Neural cell (in vitro differentiated cells): ENCODE results near the gene WASHC4. TPM values are rescaled to one million over a fixed set of nuclear protein-coding genes. Genes with fewer than 3 reads are reported as not detected.
A peak's percentile ranks its signal among the peaks of the same experiment; 100 is the strongest.

ENCODE experiments used
- H2AFZ ChIP-seq: fragments of 200-600, 300-800 bp; sonication (generic), shearing (Covaris generic); 2 replicates; pipeline ENCODE4 v1.6.0; 2014; ENCODE audit warnings: low read depth, mild to moderate bottlenecking, antibody characterized with exemption, low read length, moderate library complexity
- H3F3A ChIP-seq: fragments of 200-600 bp; shearing (Covaris generic); 2 replicates; pipeline ENCODE4 v1.6.1; 2016; ENCODE audit warnings: mild to moderate bottlenecking, moderate library complexity, mixed read lengths, antibody characterized with exemption, low read length; ENCODE audit not compliant: insufficient read depth, poor library complexity, severe bottlenecking
- H3K27ac ChIP-seq: fragments of 200-600, 300-800 bp; sonication (generic), shearing (Covaris generic); 2 replicates; pipeline ENCODE4 v1.5.1; 2014; ENCODE audit warnings: mild to moderate bottlenecking, low read length, moderate library complexity
- H3K27me3 ChIP-seq: fragments of 300-800, 200-600 bp; sonication (generic), shearing (Covaris generic); 2 replicates; pipeline ENCODE4 v1.6.0; 2014; ENCODE audit warnings: mild to moderate bottlenecking, low read depth, low read length, moderate library complexity; ENCODE audit not compliant: insufficient read depth
- H3K36me3 ChIP-seq: fragments of 300-800, 200-600 bp; sonication (generic), shearing (Covaris generic); 2 replicates; pipeline ENCODE4 v1.5.1; 2014; ENCODE audit warnings: mild to moderate bottlenecking, antibody characterized with exemption, low read length, moderate library complexity; ENCODE audit not compliant: insufficient read depth
- H3K4me2 ChIP-seq: fragments of 300-800, 200-600 bp; sonication (generic), shearing (Covaris generic); 2 replicates; pipeline ENCODE4 v1.6.0; 2014; ENCODE audit warnings: mild to moderate bottlenecking, low read length
- H3K4me3 ChIP-seq: fragments of 300-800, 200-600 bp; sonication (generic), shearing (Covaris generic); 2 replicates; pipeline ENCODE4 v1.5.1; 2014; ENCODE audit warnings: mild to moderate bottlenecking, low read length, moderate library complexity
- H3K79me2 ChIP-seq: fragments of 200-600 bp; shearing (Covaris generic); replicated peaks from 2 replicates; pipeline ENCODE4 v1.6.0; 2014; ENCODE audit warnings: mild to moderate bottlenecking, low read length, moderate library complexity; ENCODE audit not compliant: insufficient read depth
- H3K9ac ChIP-seq: fragments of 300-800, 200-600 bp; sonication (generic), shearing (Covaris generic); 2 replicates; pipeline ENCODE4 v1.6.1; 2016; ENCODE audit warnings: mild to moderate bottlenecking, low read length, mixed read lengths
- H3K9me2 ChIP-seq: fragments of 200-600 bp; shearing (Covaris generic); 2 replicates; pipeline ENCODE4 v1.6.1; 2016; ENCODE audit warnings: mild to moderate bottlenecking, low read length, mixed read lengths; ENCODE audit not compliant: insufficient read depth
- H3K9me3 ChIP-seq: fragments of 200-600, 300-800 bp; sonication (generic), shearing (Covaris generic); 2 replicates; pipeline ENCODE4 v1.6.1; 2016; ENCODE audit warnings: mild to moderate bottlenecking, mixed run types, low read length, moderate library complexity, mixed read lengths
- H4K20me1 ChIP-seq: fragments of 200-600 bp; shearing (Covaris generic); 2 replicates; pipeline ENCODE4 v1.6.1; 2016; ENCODE audit warnings: mild to moderate bottlenecking, mixed run types; ENCODE audit not compliant: insufficient read depth
- EP300 ChIP-seq: fragments of 450-650 bp; conservative IDR thresholded peaks from 2 replicates; pipeline ENCODE4 v1.6.1; 2014; ENCODE audit warnings: antibody characterized with exemption, mild to moderate bottlenecking, moderate library complexity; ENCODE audit not compliant: poor library complexity, severe bottlenecking
- EZH2 ChIP-seq: fragments of 200-600, 300-800 bp; shearing (Covaris generic), sonication (generic); IDR thresholded peaks from 2 replicates; pipeline ENCODE4 v1.6.1; 2014; ENCODE audit warnings: antibody characterized with exemption, low read length, borderline replicate concordance, mild to moderate bottlenecking; ENCODE audit not compliant: insufficient read depth, poor library complexity, severe bottlenecking
- MXI1 ChIP-seq: fragments of 450-650 bp; conservative IDR thresholded peaks from 2 replicates; pipeline ENCODE4 v1.6.1; 2014; ENCODE audit warnings: antibody characterized with exemption, mild to moderate bottlenecking; ENCODE audit not compliant: poor library complexity, severe bottlenecking
- POLR2AphosphoS5 ChIP-seq: IDR thresholded peaks from 2 replicates; pipeline ENCODE4 v1.6.1; 2012
- RAD21 ChIP-seq: fragments of 450-650 bp; conservative IDR thresholded peaks from 2 replicates; pipeline ENCODE4 v1.6.1; 2014; ENCODE audit warnings: antibody characterized with exemption, mild to moderate bottlenecking, moderate library complexity
- SMC3 ChIP-seq: fragments of 450-650 bp; conservative IDR thresholded peaks from 2 replicates; pipeline ENCODE4 v1.6.1; 2014; ENCODE audit warnings: antibody characterized with exemption, mild to moderate bottlenecking, moderate library complexity; ENCODE audit not compliant: poor library complexity
- TAF1 ChIP-seq: IDR thresholded peaks from 2 replicates; pipeline ENCODE4 v1.6.1; 2012; ENCODE audit warnings: low read depth
- polyA plus RNA-seq: library from polyadenylated mRNA; depleted of rRNA; stranded (reverse); fragments of >200 nt; gene quantifications from 2 replicates; pipeline ENCODE4 v1.2.3, GENCODE V29; 2014
- TF ChIP-seq, protein P1 (sequence below): fragments of 450-650 bp; IDR thresholded peaks from 2 replicates; pipeline ENCODE4 v1.5.1; 2014; ENCODE audit warnings: antibody characterized with exemption, mild to moderate bottlenecking, moderate library complexity; ENCODE audit not compliant: poor library complexity, severe bottlenecking
- TF ChIP-seq, protein P2 (sequence below): IDR thresholded peaks from 2 replicates; pipeline ENCODE4 v1.6.1; 2012; ENCODE audit warnings: borderline replicate concordance

Gene WASHC4
- polyA plus RNA-seq, 1 donor from 2014 or later: 52.6 TPM

DNA sequence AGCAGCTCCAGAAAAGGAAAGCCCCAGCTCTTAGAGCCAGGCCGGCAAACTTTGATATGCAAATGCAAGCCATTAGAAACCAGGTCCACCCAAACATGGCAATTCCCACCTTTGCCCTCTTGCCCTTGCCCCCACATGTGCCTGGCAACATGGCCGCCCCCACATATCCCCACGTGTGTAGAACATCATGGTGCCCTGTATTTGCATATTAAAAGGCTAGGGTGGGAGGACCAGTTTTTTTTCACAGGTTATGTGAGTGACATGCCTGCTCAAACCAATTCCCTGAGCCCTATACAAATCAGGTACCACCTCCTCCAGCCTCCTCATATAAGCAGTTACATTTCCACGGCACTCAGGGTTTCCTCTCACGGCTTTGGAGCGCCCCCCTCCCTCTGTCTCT is 17.2 kb upstream of the WASHC4 start:
- H3K9me2 ChIP-seq: no peaks in the 10 kb centered on the region
- no peaks in the 10 kb centered on the region for H3K9me3 ChIP-seq
- no peak overlapping the region for H3K27ac ChIP-seq
- no peak overlapping the region for H2AFZ ChIP-seq
- H3F3A ChIP-seq: no peaks in the 10 kb centered on the region
- no peaks in the 10 kb centered on the region for H4K20me1 ChIP-seq
- TF ChIP-seq RAD21: no peak
- no peak for TF ChIP-seq POLR2AphosphoS5
- TF ChIP-seq EP300: no peak
- no peak for TF ChIP-seq MXI1
- TF ChIP-seq, protein P1, sequence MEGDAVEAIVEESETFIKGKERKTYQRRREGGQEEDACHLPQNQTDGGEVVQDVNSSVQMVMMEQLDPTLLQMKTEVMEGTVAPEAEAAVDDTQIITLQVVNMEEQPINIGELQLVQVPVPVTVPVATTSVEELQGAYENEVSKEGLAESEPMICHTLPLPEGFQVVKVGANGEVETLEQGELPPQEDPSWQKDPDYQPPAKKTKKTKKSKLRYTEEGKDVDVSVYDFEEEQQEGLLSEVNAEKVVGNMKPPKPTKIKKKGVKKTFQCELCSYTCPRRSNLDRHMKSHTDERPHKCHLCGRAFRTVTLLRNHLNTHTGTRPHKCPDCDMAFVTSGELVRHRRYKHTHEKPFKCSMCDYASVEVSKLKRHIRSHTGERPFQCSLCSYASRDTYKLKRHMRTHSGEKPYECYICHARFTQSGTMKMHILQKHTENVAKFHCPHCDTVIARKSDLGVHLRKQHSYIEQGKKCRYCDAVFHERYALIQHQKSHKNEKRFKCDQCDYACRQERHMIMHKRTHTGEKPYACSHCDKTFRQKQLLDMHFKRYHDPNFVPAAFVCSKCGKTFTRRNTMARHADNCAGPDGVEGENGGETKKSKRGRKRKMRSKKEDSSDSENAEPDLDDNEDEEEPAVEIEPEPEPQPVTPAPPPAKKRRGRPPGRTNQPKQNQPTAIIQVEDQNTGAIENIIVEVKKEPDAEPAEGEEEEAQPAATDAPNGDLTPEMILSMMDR: no peak
- no peak for TF ChIP-seq TAF1
- TF ChIP-seq SMC3: no peak
- no peak for TF ChIP-seq EZH2
- no peak overlapping the region for H3K4me2 ChIP-seq
- H3K9ac ChIP-seq: no peak overlapping the region
- no peak overlapping the region for H3K4me3 ChIP-seq
- no peaks in the 10 kb centered on the region for H3K79me2 ChIP-seq
- H3K36me3 ChIP-seq: no peaks in the 10 kb centered on the region
- peaks cover 8% of the 10 kb centered on the region for H3K27me3 ChIP-seq

DNA sequence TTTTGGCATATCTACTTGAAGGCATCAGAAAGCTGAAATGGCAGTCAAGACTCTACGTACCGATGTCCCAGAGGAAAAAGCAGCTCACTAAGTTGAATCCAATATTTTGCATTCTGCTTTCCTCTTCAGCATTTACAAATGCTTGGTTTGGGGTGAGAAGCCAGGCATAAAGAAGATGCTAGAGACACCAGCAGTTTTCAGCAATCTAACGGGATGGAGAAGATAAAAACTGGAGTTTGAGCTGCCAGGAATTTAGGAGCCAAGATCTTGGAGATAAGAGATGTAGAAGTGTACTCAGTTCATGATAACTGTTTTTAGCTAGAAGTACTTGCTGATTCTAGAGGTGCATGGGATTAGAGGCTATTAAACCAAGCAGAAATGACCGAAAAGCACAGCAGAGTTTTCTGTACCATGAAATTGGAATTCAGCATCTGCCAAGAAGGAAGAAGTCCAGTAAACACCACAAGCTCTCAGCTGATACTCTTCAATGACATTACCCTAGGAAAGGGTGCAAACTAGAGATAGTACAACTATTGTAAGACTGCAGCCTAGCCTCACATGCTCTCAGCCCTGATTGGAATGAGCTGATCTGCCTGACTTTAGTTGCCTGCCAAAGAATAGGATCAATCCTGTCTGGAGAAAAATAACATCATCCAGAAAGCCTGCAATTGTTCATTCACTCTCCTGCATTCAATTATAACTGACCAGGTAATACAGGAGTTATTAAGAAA is 15.9 kb upstream of the WASHC4 start:
- no peak overlapping the region for H3K9ac ChIP-seq
- no peaks in the 10 kb centered on the region for H3F3A ChIP-seq
- no peak overlapping the region for H3K4me2 ChIP-seq
- TF ChIP-seq MXI1 (no peak), EZH2 (no peak), POLR2AphosphoS5 (no peak), EP300 (no peak), RAD21 (no peak), TAF1 (no peak), SMC3 (no peak)
- TF ChIP-seq, protein P2, sequence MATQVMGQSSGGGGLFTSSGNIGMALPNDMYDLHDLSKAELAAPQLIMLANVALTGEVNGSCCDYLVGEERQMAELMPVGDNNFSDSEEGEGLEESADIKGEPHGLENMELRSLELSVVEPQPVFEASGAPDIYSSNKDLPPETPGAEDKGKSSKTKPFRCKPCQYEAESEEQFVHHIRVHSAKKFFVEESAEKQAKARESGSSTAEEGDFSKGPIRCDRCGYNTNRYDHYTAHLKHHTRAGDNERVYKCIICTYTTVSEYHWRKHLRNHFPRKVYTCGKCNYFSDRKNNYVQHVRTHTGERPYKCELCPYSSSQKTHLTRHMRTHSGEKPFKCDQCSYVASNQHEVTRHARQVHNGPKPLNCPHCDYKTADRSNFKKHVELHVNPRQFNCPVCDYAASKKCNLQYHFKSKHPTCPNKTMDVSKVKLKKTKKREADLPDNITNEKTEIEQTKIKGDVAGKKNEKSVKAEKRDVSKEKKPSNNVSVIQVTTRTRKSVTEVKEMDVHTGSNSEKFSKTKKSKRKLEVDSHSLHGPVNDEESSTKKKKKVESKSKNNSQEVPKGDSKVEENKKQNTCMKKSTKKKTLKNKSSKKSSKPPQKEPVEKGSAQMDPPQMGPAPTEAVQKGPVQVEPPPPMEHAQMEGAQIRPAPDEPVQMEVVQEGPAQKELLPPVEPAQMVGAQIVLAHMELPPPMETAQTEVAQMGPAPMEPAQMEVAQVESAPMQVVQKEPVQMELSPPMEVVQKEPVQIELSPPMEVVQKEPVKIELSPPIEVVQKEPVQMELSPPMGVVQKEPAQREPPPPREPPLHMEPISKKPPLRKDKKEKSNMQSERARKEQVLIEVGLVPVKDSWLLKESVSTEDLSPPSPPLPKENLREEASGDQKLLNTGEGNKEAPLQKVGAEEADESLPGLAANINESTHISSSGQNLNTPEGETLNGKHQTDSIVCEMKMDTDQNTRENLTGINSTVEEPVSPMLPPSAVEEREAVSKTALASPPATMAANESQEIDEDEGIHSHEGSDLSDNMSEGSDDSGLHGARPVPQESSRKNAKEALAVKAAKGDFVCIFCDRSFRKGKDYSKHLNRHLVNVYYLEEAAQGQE: no peak
- TF ChIP-seq, protein P1: no peak
- H3K79me2 ChIP-seq: no peaks in the 10 kb centered on the region
- H3K36me3 ChIP-seq: no peaks in the 10 kb centered on the region
- no peak overlapping the region for H3K27ac ChIP-seq
- peak overlapping the region; percentile 35 for H3K4me3 ChIP-seq
- H3K9me2 ChIP-seq: no peaks in the 10 kb centered on the region
- peaks cover 8% of the 10 kb centered on the region for H3K27me3 ChIP-seq
- H4K20me1 ChIP-seq: no peaks in the 10 kb centered on the region
- H2AFZ ChIP-seq: no peak overlapping the region
- H3K9me3 ChIP-seq: no peaks in the 10 kb centered on the region
